ENCODE results near the gene DAZAP2.
"Not testable (repeated sequence)": the region's sequence is repeated elsewhere in the genome, so short reads cannot be mapped to it uniquely, and the experiment has no call there.

Gene DAZAP2

DNA sequence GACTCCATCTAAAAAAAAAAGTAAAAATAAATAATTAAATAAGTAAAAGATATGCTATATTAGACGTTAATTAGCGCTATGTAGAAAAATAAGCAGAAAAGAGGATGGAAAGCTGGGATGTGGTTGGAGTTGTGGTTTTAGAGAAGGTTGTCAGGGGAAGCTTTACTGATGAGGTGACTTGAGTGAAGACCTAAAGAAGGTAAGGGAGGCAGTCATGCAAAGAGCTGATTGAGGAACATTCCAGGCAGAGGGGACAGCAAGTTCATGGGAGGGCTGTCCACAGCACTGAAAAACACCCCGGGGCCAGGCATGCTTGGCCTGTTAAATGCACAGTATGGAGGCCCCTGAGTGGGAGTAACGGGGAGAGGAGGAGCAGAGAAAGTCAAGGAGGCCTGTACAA lies 15.9 kb downstream of the DAZAP2 start:
- DNase-seq, result no peak

DNA sequence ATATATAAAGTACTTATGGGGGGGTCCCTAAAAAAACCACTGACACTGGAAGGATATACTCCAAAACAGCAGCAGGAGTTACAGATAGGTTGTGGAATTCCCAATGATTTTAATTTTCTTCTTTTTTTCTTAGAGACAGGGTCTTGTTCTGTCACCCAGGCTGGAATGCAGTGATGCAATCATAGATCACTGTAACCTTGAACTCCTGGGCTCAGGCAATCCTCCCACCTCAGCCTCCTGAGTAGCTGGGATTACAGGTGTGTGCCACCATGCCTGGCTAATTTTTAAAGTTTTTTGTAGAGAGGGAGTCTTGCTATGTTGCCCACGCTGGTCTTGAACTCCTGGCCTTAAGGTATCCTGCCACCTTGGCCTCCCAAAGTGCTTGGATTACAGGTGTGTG lies 21.0 kb downstream of the DAZAP2 start:
- not testable (repeated sequence) for DNase-seq

DNA sequence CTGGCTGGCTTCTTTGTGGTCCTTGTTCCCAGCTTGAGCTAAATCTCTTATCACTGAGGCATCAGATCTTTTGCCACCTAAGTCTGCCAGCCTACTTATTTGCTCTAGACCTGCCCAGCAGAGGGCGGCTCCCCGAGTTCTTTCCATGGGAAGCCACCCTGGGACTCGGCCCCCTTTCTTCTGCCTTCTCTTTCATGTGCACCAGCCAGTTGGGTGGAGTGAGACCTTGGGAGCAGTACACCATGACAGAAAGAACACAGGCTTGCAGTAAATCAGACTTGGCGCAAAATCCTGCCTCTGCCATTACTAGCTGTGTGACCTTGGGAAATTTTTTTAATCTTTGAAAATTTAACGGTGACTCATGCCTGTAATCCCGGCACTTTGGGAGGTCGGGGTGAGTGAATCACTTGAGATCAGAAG lies 24.1 kb downstream of the DAZAP2 start:
- no peak for DNase-seq

DNA sequence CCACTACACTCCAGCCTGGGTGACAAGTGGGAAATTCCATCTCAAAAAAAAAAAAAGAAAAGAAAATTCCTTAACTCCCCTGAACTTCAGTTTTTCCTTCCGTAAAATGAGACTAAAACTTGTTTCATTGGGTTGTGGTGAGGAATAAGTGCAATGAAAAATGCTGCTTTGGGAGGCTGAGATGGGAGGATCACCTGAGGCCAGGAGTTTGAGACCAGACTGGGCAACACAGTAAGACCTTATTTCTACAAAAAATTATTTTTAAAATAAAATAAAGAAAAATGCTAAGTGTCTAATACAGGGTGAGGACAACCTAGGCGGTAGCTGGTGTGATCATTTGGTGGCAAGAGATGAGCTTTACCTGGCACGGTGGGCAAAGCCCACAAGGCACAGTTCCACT lies 24.7 kb downstream of the DAZAP2 start:
- no peak for DNase-seq

DNA sequence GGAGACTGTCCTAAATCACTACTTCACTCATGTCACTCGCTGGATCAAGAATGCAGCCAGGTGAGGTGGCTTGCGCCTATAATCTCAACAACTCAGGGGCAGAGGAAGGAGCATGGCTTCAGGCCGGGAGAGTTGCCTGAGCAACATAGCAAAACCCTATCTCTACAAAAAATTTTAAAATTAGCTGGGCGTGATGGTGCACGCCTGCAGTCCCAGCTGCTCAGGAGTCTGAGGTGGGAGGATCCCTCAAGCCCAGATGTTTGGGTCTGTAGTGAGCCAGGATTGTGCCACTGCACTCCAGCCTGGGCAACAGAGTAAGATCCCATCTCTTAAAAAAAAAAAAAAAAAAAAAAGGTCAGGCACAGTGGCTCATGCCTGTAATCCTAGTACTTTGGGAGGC lies 25.7 kb downstream of the DAZAP2 start:
- no peak for DNase-seq

DNA sequence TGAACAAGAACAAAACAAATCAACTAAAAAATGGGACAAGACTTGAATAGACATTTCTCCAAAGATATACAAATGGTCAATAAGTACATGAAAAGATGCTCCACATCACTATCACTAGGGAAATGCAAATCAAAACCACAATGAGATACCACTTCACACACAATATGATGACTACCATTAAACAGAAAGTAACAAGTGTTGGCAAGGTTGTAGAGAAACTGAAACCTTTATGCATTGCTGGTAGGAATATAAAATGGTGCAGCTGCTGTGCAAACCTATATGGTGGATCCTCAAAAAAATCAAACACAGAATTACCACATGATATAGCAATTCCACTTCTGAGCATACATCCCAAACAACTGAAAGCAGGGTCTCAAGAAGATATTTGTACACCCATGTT lies 26.4 kb downstream of the DAZAP2 start:
- no peak for DNase-seq

DNA sequence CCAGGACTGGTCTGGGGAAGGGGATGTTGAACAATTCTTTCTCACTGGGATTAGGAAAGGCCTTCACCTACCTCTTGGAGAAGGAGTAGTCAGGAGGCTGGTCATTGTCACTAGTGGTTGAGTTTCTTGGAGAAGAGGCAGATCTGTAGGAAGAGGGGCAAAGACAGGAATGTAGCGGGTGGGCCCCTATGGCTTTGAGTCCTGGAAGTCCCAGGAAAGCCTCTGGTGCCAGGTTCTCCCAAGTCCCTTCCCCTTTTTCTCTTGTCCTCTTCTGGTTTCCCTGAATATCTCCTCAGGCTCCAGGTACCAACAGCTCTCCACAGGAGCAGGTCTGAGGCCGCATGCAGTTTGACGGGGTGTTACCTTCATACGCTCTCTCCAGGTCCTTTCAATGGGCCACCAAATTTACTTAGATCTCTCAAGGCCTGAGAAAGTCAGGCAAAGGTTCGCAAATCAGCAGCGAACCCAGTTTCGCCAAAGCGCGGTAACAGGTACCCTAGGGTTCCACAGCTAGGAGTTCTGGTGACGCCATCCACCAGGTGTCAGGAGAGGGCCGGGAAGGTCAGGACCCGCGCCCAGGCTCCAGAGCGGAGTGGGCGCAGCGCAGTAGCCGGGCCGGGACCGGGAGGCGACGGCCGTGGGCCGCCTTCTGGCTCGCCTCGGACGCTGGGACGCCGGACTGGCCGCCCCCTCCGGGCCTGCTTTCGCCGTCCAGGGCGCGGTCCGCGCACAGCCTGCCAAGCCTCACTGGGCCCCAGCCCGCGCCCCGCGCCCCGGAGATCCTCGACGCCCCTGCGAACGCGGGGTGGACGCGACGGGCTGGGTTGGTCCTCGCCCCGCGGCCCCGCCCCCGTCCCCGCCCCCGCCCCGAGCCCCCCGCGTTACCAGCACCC lies 30.8 kb downstream of the DAZAP2 start:
- no peak for DNase-seq

DNA sequence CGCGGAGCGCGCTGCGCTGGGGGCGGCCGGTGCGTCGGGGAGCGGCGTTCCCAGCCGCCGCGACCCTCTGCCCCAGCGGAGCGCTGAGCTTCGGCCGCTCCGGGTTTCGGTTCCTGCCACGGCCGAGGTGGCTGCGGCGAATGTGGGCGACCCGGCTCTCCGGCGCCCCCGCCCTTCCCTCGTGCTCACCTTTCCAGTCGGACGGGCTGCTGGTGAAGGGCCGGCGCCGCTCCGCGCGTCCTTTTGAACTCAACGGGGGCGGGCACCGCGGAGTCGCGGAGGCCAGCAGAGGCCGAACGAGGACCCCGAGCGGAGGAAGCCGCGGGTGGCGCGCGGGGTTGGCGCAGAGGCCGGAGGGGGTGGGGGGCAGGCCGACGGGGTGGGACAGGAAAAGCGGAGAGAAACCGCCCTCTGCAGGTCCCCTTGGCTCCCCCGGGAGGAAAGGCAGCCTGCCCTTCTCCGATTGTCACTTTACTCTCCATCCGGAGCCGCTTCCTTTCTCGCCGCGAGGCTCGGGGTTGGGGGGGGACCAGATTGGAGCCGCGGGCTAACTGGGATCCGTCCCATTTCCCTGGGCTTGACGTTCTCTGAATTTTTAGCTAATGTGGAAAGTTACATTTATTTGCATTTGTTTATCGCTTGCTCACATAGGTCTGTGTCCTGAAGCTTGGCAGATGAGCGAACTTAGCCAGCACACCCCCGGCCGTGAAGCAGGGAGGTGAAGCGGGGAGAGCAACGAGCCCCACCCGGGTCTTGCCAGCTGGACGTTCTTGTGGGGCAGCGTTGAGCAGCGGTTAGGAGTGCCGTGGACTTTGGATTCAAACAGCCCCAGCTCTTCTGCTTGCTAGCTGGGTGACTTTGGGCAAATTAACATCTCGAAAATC lies 31.7 kb downstream of the DAZAP2 start, which contains the start of gene SMAGP:
TSS of gene SMAGP (minus strand) at position 349 of the 884 bp plus-strand sequence. CDS start 1,137 bp downstream, outside the sequence.
- DNase-seq, result no peak

DNA sequence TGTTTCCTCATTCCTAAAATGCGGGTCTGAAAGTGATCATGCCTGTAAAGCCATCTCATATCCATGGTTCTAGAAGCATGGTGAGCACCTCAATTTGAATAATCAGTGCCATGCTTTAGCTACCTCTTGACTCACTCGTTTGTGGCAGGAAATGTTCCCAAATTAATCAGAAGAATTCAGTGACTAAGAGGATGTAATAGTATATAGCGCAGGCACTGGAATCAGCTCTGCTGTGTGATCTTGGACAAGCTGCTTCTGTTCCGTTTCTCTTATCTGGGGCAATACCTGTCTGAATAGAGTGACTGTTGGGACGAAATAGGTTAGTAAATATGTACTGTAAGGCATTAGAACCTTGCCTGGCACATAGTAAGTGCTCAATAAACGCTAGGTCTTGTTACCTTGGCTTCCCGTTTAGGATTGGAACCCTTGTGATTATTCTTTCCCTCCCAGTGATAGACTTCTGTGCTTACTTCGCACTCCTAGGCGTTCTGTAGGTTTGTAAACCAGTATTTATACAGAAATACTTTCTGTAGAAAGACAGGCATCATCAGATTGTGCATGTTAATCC lies 32.4 kb downstream of the DAZAP2 start:
- DNase-seq, result no peak

DNA sequence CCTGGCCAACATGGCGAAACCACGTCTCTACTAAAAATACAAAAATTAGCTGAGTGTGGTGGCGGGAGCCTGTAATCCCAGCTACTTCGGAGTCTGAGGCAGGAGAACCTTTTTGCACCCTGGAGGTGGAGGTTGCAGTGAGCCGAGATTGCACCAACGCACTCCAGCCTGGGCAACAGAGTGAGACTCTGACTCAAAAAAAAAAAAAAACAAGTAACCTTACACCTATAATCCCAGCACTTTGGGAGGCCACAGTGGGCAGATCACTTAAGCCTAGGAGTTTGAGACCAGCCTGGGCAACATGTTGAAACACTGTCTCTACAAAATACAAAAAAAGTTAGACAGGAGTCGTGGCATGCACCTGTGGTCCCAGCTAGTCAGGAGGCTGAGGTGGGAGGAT lies 34.2 kb downstream of the DAZAP2 start:
- DNase-seq, result not testable (repeated sequence)

DNA sequence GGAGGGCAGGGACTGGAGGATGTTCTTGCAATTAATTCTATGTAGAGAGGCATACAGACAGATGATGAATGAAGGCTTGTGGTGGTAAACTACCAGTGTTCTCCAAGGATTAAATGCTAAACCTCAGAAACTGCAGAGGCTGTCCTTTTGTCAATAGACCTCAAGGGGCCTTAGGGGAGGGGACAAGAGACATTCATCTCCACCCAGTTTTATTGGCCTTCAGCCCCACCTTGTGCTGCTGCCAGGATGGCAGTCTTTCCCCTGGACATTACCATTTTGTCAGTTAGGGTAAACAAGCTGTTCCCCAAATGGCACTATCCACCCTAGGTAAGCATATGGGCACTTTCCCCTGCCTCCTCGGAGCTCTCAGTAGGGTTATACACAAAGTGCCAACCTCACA lies 36.5 kb downstream of the DAZAP2 start:
- no peak for DNase-seq

DNA sequence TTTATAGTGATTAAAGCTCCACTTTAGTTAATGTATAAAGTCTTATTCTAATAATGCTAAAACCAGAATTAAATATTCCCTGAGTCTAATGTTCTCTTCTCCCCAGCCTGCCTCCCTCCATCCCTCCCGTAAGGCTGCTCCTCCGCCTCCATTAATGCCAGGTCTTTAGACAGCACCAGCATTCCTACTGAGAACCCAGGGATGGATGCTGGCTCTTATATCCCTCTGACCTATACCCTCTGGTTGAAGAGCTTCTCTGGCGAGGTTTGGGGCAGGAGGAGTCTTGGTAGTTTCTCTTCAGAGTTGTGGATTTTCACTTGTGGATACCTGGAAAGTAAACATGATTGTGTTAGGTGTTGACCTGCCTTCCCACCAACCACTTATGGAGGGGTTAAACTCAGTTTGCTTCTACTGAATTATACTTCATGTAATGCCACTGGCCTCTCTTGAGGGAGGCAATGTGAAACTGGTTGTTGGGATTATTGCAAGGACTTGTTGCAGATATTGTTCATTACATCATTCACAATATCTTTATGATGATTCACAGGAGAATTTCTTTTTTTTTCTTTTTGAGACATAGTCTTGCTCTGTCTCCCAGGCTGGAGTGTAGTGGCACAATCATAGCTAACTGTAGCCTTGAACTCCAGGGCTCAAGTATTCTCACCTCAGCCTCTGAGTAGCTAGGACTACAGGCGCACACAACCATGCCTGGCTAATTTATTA lies 42.7 kb downstream of the DAZAP2 start:
- DNase-seq, result no peak

DNA sequence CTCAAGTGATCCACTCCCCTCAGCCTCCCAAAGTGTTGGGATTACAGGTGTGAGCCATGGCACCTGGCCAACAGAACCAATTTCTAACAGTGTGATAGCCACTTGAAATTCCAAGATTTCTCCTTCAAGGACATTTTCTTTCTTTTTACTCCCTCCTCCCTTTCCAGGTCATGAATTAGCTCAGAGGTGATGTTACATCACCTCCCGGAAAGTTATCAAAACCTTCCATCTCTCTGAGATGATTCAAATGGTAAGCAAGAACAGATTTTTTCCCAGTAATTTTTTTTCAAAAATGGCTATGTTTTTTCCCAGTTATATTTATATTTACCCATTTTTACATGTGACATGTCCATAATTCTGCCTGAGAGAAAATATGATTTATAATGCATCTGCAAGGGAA lies 47.2 kb downstream of the DAZAP2 start:
- DNase-seq, result no peak

DNA sequence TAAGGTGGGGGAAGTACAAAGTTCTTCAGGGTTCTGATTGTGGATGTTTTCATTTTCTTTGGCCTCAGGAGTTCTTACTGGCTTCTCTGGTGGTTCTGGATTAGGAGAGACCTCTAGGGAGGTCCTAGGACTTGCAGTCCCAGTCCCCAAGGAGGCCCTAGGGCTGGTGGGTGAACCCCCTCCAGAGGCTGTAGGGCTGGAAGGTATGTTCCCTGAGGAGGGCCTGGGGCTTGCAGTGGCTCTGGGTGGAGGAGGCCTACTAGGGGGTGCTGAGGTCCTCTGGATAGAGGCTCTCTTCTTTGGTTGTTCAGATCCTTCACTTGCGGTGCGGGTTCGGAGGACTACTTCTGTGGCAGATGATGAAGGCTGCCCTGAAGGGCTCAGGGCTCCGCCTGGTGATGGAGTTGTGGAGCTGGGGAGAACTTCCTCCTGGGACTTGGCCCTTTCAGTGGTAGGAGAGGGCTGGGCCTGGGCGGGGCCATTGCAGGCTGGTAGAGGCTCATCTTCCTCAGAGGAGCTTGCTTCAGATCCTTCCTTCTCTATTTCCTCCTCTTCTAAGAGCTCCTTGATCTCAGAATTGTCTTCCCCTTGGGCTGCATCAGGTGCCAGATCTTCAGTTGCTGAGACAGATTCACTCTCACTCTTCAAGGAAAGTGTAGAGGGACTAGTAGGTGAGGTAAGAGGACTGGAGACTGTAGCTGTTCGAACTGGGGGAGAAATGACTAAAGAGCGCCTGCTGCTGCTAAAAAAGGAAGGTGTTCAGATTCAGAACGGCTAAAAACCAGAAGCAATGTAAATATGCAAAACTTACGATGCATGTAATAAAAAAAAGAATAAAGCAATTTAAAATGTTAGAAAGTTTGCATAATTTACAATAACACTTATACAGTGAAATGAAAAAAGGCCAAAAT lies 53.2 kb downstream of the DAZAP2 start:
- not testable (repeated sequence) for DNase-seq

Data from NCI-H446 (cell line).